ENCODE measurements around the gene SRRM4. TPM values are rescaled to one million over a fixed set of nuclear protein-coding genes. Genes with fewer than 3 reads are reported as not detected.

Gene SRRM4
- total RNA-seq, 1 experiment from 2014 or later: under 0.01 TPM

GRCh38 chr12:119181202-119181601, 199.9 kb downstream of the SRRM4 start:
- H2AFZ ChIP-seq (ENCODE audit: low read length): 0 out of 2 replicates have a peak overlapping the region, but pooled peaks have one; percentile 21
- H4K20me1 ChIP-seq (ENCODE audit: low read length): no peaks in the 10 kb centered on the region
- no peaks in the 10 kb centered on the region for H3K9me3 ChIP-seq (ENCODE audit: low read length)
- ChIA-PET CTCF (no interaction called here), POLR2A (ENCODE audit: unreplicated experiment) (no interaction called here)
- no TSS peak for BruUV-seq (replicated peaks)
- H3K27me3 ChIP-seq (ENCODE audit: low read length): peaks cover 7% of the 10 kb centered on the region; the same call in 1 of the 2 replicates
- ATAC-seq (no peak), DNase-seq (no peak)
- peak overlapping the region; percentile 65; the same call in 1 of the 2 replicates for H3K9ac ChIP-seq (ENCODE audit: low read length)
- no peaks in the 10 kb centered on the region for H3F3A ChIP-seq (ENCODE audit: low read length, unreplicated experiment)
- H3K4me3 ChIP-seq (ENCODE audit: low read length): peak overlapping the region; percentile 61; the same call in 1 of the 2 replicates
- intact Hi-C loops (cut with micrococcal nuclease): no loop called here
- no peaks in the 10 kb centered on the region for H3K36me3 ChIP-seq (ENCODE audit: low read depth, low read length)
- H3K4me1 ChIP-seq (ENCODE audit: insufficient read depth, low read length): peaks cover 21% of the 10 kb centered on the region
- TF ChIP-seq, protein P1, sequence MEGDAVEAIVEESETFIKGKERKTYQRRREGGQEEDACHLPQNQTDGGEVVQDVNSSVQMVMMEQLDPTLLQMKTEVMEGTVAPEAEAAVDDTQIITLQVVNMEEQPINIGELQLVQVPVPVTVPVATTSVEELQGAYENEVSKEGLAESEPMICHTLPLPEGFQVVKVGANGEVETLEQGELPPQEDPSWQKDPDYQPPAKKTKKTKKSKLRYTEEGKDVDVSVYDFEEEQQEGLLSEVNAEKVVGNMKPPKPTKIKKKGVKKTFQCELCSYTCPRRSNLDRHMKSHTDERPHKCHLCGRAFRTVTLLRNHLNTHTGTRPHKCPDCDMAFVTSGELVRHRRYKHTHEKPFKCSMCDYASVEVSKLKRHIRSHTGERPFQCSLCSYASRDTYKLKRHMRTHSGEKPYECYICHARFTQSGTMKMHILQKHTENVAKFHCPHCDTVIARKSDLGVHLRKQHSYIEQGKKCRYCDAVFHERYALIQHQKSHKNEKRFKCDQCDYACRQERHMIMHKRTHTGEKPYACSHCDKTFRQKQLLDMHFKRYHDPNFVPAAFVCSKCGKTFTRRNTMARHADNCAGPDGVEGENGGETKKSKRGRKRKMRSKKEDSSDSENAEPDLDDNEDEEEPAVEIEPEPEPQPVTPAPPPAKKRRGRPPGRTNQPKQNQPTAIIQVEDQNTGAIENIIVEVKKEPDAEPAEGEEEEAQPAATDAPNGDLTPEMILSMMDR (conservative IDR thresholded peaks at IDR 0.05; ENCODE audit: low read depth, low read length): no peak
- TF ChIP-seq EZH2phosphoT487 (IDR thresholded peaks at IDR 0.05; ENCODE audit: borderline replicate concordance, low read length): no peak
- no peak for TF ChIP-seq EZH2 (IDR thresholded peaks at IDR 0.05; ENCODE audit: low read length, unreplicated experiment)
- H3K79me2 ChIP-seq (ENCODE audit: low read length): peaks cover 25% of the 10 kb centered on the region
- no peaks in the 10 kb centered on the region for H3K9me2 ChIP-seq (replicated peaks; ENCODE audit: low read length)
- peak overlapping the region; percentile 50; the same call in 1 of the 2 replicates for H3K27ac ChIP-seq (ENCODE audit: low read length)
- peak overlapping the region; percentile 83 for H3K4me2 ChIP-seq (ENCODE audit: low read length)

GRCh38 chr12:119181944-119182343, 200.6 kb downstream of the SRRM4 start:
- intact Hi-C loops (cut with micrococcal nuclease): no loop called here
- ChIA-PET POLR2A (ENCODE audit: unreplicated experiment) (no interaction called here), CTCF (no interaction called here)
- H4K20me1 ChIP-seq (ENCODE audit: low read length): no peaks in the 10 kb centered on the region
- H2AFZ ChIP-seq (ENCODE audit: low read length): no peak overlapping the region
- peaks cover 25% of the 10 kb centered on the region for H3K79me2 ChIP-seq (ENCODE audit: low read length)
- H3K9me3 ChIP-seq (ENCODE audit: low read length): no peaks in the 10 kb centered on the region
- peaks cover 7% of the 10 kb centered on the region; the same call in 1 of the 2 replicates for H3K27me3 ChIP-seq (ENCODE audit: low read length)
- BruUV-seq (replicated peaks): no TSS peak
- no peak overlapping the region for H3K27ac ChIP-seq (ENCODE audit: low read length)
- no peak for ATAC-seq
- no peaks in the 10 kb centered on the region for H3K9me2 ChIP-seq (replicated peaks; ENCODE audit: low read length)
- H3K9ac ChIP-seq (ENCODE audit: low read length): no peak overlapping the region
- H3F3A ChIP-seq (ENCODE audit: low read length, unreplicated experiment): no peaks in the 10 kb centered on the region
- no peak for DNase-seq
- no peaks in the 10 kb centered on the region for H3K36me3 ChIP-seq (ENCODE audit: low read depth, low read length)
- TF ChIP-seq EZH2phosphoT487 (IDR thresholded peaks at IDR 0.05; ENCODE audit: borderline replicate concordance, low read length): no peak
- TF ChIP-seq, protein P1 (conservative IDR thresholded peaks at IDR 0.05; ENCODE audit: low read depth, low read length): no peak
- no peak for TF ChIP-seq EZH2 (IDR thresholded peaks at IDR 0.05; ENCODE audit: low read length, unreplicated experiment)
- peaks cover 20% of the 10 kb centered on the region for H3K4me1 ChIP-seq (ENCODE audit: insufficient read depth, low read length)
- no peak overlapping the region for H3K4me3 ChIP-seq (ENCODE audit: low read length)
- H3K4me2 ChIP-seq (ENCODE audit: low read length): 0 out of 2 replicates have a peak overlapping the region, but pooled peaks have one; percentile 83

- Histone ChIP-seq H3K4me3 (ENCODE audit: low read length) (no peak overlapping the region), H3K27me3 (ENCODE audit: low read length) (peaks cover 7% of the 10 kb centered on the region; the same call in 1 of the 2 replicates), H3K9ac (ENCODE audit: low read length) (no peak overlapping the region), H2AFZ (ENCODE audit: low read length) (no peak overlapping the region), H4K20me1 (ENCODE audit: low read length) (no peaks in the 10 kb centered on the region), H3K9me2 (replicated peaks; ENCODE audit: low read length) (no peaks in the 10 kb centered on the region), H3K9me3 (ENCODE audit: low read length) (no peaks in the 10 kb centered on the region), H3K27ac (ENCODE audit: low read length) (no peak overlapping the region), H3K79me2 (ENCODE audit: low read length) (peaks cover 25% of the 10 kb centered on the region), H3K4me2 (ENCODE audit: low read length) (no peak overlapping the region), H3F3A (ENCODE audit: low read length, unreplicated experiment) (no peaks in the 10 kb centered on the region), H3K4me1 (ENCODE audit: insufficient read depth, low read length) (peaks cover 20% of the 10 kb centered on the region), H3K36me3 (ENCODE audit: low read depth, low read length) (no peaks in the 10 kb centered on the region)
- no peak for TF ChIP-seq EZH2phosphoT487 (IDR thresholded peaks at IDR 0.05; ENCODE audit: borderline replicate concordance, low read length)
- TF ChIP-seq, protein P1 (conservative IDR thresholded peaks at IDR 0.05; ENCODE audit: low read depth, low read length): no peak
- TF ChIP-seq EZH2 (IDR thresholded peaks at IDR 0.05; ENCODE audit: low read length, unreplicated experiment): no peak
- ATAC-seq (no peak), DNase-seq (no peak)
- ChIA-PET POLR2A (ENCODE audit: unreplicated experiment) (no interaction called here), CTCF (no interaction called here)
- BruUV-seq (replicated peaks): no TSS peak
- intact Hi-C loops (cut with micrococcal nuclease): no loop called here
These were observed 201.6 kb downstream of the SRRM4 start for GRCh38 chr12:119182701-119183493.
